GDM1 (cell line): ENCODE data around the gene NGB.
"Not testable (repeated sequence)": the region's sequence is repeated elsewhere in the genome, so short reads cannot be mapped to it uniquely, and the experiment has no call there.

Experiments used
- DNase-seq: peaks from one replicate; lab custom pipeline; 2025; lab: John Stamatoyannopoulos, UW

NGB gene

GRCh38 chr14:77296155-77296554 is 25.1 kb upstream of the NGB start:
- no peak for DNase-seq

- DNase-seq, result no peak
Measured at GRCh38 chr14:77290705-77291104, 19.7 kb upstream of the NGB start.

- no peak for DNase-seq
Measured at GRCh38 chr14:77286576-77286975, 15.6 kb upstream of the NGB start.

GRCh38 chr14:77284466-77284865 is 13.5 kb upstream of the NGB start:
- DNase-seq, result no peak

GRCh38 chr14:77284066-77284465 is 13.1 kb upstream of the NGB start:
- DNase-seq, result no peak

- no peak for DNase-seq
Measured at GRCh38 chr14:77281852-77282410, 10.9 kb upstream of the NGB start.

GRCh38 chr14:77280921-77281320 is 9.9 kb upstream of the NGB start:
- DNase-seq, result not testable (repeated sequence)

GRCh38 chr14:77279719-77280118 is 8.7 kb upstream of the NGB start:
- no peak for DNase-seq

GRCh38 chr14:77278461-77279230 is 7.6 kb upstream of the NGB start:
- DNase-seq, result no peak

- no peak for DNase-seq
Measured at GRCh38 chr14:77276959-77277358, 6.0 kb upstream of the NGB start.

- no peak for DNase-seq
Measured at GRCh38 chr14:77276295-77276935, 5.4 kb upstream of the NGB start.

- DNase-seq, result no peak
Measured at GRCh38 chr14:77275601-77276017, 4.6 kb upstream of the NGB start.

- DNase-seq, result no peak
Measured at GRCh38 chr14:77275041-77275580, 4.1 kb upstream of the NGB start.

- no peak for DNase-seq
Measured at GRCh38 chr14:77273796-77274195, 2.8 kb upstream of the NGB start.

- DNase-seq, result no peak
Measured at GRCh38 chr14:77272261-77272660, 1.3 kb upstream of the NGB start.

GRCh38 chr14:77270361-77271112 is 469 bp downstream of the NGB start:
- DNase-seq, result no peak

- DNase-seq, result no peak
Measured at GRCh38 chr14:77268989-77269600, 1.9 kb downstream of the NGB start.

- DNase-seq, result no peak
Measured at GRCh38 chr14:77267937-77268699, 2.9 kb downstream of the NGB start.

GRCh38 chr14:77266336-77266735 is 4.7 kb downstream of the NGB start:
- no peak for DNase-seq

- no peak for DNase-seq
Measured at GRCh38 chr14:77265561-77266335, 5.3 kb downstream of the NGB start.

GRCh38 chr14:77265187-77265515 is 5.9 kb downstream of the NGB start:
- DNase-seq, result no peak
